HG03460 (cell line): Measurements from ENCODE around the gene PMEL.
A peak's percentile ranks its signal among the peaks of the same experiment; 100 is the strongest.
"Not testable (repeated sequence)": the region's sequence is repeated elsewhere in the genome, so short reads cannot be mapped to it uniquely, and the experiment has no call there.

ENCODE experiments used
- ATAC-seq: cut with Tn5 transposase; IDR thresholded peaks from one replicate; pipeline ENCODE4 v1.9.1; 2021; ENCODE audit not compliant: unreplicated experiment

PMEL gene

DNA sequence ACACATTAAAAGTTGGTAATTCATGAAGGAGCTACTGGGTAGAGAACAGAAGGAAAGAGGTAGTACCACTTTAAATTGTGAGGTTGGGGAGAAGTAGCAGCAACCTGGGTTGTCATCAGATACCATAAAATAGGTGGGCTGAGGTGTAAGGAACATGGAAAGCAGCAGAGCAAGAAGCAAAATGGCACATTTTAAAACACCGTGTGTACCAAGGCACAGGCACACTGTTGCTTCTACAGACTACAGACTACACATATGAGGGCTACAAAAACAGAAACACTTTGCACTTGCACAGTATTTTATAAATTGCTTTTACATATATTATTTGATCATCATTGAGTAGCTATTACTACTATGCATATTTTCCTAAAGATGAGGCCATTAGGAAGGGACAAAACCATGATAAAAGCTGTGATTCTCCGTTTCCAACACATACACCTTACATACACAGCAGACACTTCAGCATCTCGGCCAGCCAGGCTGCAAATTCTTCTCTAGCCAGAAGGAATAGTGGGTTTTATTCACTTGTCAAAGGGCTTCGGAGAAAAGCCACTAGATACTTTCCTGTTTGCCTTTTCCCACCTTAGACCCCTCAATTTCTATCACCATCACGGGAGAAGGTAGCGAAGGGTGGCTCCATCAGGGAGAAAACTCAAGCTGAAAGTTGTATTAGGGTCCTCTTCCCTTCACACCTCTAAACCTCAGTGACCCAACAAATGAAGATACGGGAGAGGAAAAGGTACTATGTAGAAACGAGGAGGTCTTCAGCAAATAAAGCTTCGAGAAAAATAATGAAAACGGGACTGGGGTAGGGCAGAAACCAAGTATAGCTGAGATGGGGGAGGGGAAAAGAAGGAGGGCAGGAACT lies 39.7 kb downstream of the PMEL start:
- ATAC-seq = peak; percentile 1

DNA sequence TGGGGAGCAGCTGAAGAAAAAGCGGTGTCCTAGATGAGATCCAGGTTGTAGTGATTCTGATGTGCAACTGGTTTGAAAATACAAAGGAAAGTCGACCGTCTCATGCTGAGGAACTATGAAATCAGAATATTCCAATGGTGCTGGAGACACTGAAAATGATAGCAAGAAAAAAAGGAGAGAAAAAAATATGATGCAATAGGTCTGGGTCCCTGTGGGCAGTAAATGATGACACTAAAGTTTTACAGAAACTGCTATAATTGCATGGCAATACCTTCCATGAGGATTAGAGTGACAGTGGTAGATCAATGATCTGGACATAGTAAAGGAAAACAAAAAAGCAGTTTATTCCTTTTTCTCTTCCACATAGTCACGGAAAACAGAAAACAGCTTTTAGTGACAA lies 40.5 kb downstream of the PMEL start:
- no peak for ATAC-seq

DNA sequence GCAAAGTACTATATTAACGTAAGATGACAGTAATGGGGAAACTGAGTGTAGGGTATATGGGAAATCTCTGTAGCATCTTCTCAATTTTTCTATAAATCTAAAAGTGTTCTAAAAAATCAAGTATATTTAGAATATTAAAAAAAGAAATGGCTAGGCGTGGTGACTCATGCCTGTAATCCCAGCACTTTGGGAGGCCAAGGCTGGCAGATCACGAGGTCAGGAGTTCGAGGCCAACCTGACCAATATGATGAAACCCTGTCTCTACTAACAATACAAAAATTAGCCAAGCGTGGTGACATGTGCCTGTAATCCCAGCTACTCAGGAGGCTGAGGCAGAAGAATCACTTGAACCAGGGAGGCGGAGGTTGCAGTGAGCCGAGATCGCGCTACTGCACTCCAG lies 42.2 kb downstream of the PMEL start:
- not testable (repeated sequence) for ATAC-seq

DNA sequence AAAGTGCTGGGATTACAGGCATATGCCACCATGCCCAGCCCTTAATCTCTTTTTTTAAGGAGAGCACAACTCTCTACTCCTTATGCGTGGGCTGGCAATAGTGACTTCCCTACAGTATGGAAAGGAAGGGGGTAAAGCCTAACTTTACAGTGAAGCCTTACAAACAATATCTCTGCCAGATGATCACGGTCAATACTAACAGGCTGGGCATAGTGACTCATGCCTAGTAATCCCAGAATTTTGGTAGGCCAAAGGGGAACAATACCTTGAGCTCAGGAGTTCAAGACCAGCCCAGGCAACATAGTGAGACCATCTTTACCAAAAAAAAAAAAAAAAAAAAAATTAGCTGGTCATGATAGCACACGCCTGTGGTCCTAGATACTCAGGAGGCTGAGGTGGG lies 43.7 kb downstream of the PMEL start:
- no peak for ATAC-seq

DNA sequence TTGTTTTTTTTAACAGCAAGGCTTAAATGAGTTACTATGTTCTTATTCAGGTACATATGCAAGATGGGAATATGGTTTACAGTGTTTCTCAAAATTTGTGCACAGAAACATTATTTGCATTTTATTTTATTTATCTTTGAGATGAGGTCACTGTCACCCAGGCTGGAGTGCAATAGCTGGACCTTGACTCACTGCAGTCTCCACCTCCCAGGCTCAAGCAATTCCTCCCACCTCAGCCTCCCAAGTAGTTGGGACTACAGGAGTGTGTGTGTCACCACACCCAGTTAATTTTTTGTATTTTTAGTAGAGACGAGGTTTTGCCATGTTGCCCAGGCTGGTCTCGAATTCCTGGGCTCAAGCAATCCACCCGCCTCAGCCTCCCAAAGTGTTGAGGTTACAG lies 46.8 kb downstream of the PMEL start:
- ATAC-seq = not testable (repeated sequence)

DNA sequence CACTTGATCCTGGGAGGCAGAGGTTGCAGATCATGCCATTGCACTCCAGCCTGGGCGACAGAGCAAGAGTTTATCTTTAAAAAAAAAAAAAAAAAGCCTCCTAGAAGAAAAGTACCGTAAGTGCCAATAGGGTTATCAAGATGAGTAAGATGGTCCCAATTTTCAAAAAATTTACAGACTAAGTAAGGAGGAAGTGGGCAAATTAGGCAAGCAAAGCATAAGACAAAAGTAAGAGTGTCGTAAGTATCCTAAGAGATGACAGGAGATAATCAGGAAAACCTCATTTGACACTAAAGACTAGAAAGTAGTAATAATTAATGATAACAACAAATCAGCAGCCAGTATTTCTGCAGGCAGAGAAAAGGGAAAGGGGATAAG lies 50.4 kb downstream of the PMEL start:
- ATAC-seq = no peak

DNA sequence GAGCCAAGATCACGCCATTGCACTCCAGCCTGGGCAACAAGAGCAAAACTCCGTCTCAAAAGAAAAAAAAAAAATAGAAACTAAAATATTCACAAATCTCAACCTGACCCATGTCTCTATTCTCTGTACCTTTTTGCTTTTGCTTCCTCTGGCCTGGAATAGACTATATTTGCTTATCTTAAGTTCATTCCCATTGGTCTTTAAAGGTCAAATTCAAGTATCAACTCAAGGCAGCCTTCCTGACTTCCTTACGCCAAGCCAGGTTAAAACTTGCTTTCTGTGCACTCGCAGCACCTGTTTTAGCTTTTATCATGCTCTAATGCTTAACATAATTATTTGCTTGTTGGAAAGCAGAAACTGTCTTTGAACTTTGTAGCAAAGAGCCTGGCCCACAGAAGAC lies 52.9 kb downstream of the PMEL start:
- no peak for ATAC-seq

DNA sequence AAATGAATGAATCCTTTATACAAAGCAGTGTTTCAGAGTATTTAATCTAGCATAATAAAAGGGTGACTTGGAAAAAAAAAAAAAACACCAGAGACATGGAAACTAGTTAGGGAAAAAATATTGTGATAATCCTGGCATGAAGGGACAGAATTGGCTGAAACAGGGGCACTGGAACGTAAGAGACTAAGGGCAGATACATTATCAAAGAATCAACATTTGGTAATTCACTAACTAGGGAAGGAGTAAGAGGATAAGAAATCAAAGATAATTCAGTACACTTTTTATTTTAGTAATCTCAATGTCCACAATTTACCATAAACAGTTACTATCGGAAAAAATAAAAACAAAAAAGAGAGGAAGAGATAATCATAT lies 56.3 kb downstream of the PMEL start:
- no peak for ATAC-seq

DNA sequence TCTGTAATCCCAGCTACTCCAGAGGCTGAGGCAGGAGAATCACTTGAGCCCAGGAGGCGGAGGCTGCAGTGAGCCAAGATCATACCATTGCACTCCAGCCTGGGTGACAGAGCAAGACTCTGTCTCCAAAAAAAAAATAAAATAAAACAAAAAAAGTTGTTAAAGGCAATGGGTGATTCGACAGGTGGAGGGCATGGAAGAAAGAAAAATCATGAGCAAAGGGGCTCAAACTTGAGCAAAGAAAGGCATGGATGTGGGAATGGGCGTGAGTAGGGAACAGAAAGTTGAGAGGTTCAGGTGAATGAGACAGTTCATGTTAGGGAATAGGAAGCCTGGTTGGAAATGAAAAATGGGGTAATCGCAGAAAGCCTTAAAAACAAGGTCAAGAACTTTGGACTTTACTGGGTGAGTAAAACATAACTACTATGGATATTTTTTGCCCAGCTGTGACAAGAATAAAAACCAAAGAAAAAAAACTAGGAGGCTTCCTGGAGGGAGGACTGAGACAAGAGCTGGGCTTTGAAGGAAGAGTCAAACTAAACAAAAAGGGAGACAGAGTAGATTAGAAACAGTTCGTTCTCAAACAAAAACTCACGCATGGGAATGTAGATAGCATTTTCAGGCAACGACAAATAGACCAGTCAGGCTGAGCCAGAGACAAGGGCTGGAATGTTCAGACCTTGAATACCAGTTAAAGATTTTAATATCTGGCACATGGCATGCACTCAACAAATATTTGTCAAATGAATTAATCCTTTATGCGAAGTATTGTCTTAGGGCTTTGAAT lies 56.9 kb downstream of the PMEL start:
- no peak for ATAC-seq

DNA sequence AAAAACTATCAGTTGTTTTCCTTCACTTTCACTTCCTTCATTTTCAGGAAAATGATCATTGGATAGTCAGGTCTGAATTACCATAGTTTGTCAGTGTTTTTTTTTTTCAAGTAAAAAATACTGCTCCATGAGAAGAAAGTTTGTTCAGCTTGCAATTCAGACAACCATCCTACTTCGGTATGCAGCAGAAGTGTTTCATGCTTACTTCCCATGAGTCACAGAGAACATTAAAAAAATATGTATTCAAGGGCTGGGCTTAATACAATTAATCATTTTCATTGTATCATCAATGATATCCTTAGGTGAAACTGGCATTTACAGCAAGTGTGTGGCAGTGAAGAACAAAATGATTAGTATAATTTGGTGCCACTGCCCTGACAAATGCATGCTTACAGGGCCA lies 59.8 kb downstream of the PMEL start:
- ATAC-seq = no peak
